ENCODE results near the gene CTCFL. TPM values are rescaled to one million over a fixed set of nuclear protein-coding genes. Genes with fewer than 3 reads are reported as not detected.

The CTCFL gene
- total RNA-seq, 1 donor from 2014 or later, result not detected

DNA sequence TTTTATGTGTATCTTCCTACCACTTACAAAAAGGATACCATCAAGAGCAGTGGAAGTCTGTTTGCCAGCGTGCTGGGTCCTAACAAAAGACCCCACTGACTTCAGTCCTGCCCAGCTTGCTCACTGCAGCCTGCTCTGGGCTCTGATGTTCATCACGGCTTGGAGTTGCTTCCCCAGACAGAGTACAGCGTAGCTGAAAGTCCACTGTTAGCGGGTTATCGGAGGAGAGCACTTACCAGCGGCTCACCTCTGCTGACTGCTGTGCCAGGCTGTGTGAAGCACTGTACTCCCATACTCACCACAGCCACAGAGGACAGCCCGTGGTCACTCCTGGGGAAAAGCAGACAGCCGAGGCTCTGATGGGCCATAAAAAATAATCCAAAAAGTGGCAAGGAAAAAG, 40.2 kb downstream of the CTCFL start:
- TF ChIP-seq CTCF (IDR thresholded peaks at IDR 0.05), result no peak
- no peaks in the 10 kb centered on the region for H3K4me1 ChIP-seq
- no peak overlapping the region for H3K27ac ChIP-seq
- DNase-seq (no peak), ATAC-seq (no peak)
- H3K4me3 ChIP-seq, result no peak overlapping the region
- no peaks in the 10 kb centered on the region for H3K9me3 ChIP-seq
- no peaks in the 10 kb centered on the region for H3K36me3 ChIP-seq
- H3K27me3 ChIP-seq, result peaks cover 8% of the 10 kb centered on the region
- intact Hi-C loops (cut with DNase I), result no loop called here

DNA sequence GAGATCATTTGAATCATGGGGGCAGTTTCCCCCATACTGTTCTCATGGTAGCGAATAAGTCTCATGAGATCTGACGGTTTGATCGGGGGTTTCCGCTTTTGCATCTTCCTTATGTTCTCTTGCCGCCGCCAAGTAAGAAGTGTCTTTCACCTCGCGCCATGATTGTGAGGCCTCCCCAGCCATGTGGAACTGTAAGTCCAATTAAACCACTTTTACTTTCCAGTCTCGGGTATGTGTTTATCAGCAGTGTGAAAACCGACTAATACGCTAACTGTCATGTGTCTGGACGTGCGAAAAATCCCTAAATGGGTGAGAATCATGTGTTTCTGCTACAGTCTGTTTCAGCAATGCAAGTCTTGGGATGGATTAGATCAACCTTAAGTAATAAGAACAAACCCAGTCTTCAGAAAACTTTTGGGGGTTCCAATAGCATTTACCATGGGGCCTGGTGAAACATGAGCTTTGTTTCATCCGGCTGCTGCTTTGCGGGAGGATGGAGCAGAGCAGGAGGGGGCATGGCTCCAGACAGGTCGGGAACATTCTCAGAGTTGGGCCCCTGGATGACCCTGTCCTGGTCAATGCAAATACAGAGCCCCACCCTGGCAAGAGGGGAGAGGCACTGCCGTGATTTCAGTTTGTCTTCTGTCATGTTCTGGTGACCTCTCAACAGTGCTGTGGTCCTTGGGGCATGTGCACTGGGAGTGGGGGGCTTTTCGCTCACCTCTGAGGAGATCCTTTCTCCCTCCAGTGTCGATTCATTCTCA, 41.5 kb downstream of the CTCFL start:
- Histone ChIP-seq H3K4me1 (no peaks in the 10 kb centered on the region), H3K4me3 (no peak overlapping the region), H3K9me3 (no peaks in the 10 kb centered on the region), H3K27ac (no peak overlapping the region), H3K27me3 (peaks cover 14% of the 10 kb centered on the region), H3K36me3 (no peaks in the 10 kb centered on the region)
- intact Hi-C loops (cut with DNase I), result no loop called here
- no peak for TF ChIP-seq CTCF (IDR thresholded peaks at IDR 0.05)
- DNase-seq (no peak), ATAC-seq (no peak)

DNA sequence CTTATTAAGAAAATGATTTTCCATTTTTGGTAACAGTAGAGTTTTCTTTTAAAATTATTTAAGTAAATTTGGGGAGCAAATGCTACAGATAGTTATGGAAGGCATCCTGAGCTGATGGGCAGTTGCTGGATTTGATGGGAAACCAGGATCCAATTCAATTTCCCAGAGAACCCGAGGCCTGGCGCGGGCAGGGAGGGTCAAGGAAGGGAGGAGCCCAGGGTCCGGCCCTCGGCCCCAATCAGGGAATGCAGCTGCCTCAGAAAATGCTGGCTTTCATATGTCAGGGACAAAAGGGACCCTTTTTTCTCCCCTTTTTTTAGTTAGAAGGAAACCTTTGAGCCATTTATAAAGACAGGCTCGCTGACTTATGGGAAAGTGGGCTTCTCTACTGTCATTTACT, 42.1 kb downstream of the CTCFL start:
- H3K4me3 ChIP-seq, result no peak overlapping the region
- intact Hi-C loops (cut with DNase I), result no loop called here
- ATAC-seq (no peak), DNase-seq (no peak)
- TF ChIP-seq CTCF (IDR thresholded peaks at IDR 0.05), result no peak
- no peaks in the 10 kb centered on the region for H3K9me3 ChIP-seq
- no peaks in the 10 kb centered on the region for H3K4me1 ChIP-seq
- no peaks in the 10 kb centered on the region for H3K36me3 ChIP-seq
- H3K27ac ChIP-seq, result no peak overlapping the region
- H3K27me3 ChIP-seq, result peaks cover 14% of the 10 kb centered on the region

DNA sequence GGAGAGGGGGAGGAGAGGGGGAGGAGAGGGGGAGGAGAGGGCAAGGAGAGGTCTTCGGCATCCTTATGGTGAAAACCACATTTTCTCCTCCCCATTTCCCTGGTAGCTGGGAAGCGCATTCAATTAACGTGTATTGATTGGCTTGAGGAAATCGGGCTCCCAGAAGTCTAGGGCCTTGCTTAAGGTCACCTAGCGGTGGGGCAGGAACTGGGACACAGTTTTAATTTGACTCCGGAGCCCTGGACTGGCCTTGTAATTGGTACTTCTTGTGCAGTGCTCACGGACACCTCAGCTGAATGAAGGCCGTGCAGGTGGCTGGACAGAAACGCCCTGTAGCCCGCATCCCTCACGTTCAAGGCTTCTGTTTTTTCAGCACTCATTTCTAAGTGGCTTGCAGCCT, 42.8 kb downstream of the CTCFL start:
- H3K9me3 ChIP-seq, result no peaks in the 10 kb centered on the region

GRCh38 chr20:57481281-57481711, 43.6 kb downstream of the CTCFL start:
- intact Hi-C loops (cut with DNase I), result no loop called here
- no peaks in the 10 kb centered on the region for H3K4me1 ChIP-seq
- peaks cover 14% of the 10 kb centered on the region for H3K27me3 ChIP-seq
- DNase-seq (no peak), ATAC-seq (no peak)
- no peak overlapping the region for H3K4me3 ChIP-seq
- H3K36me3 ChIP-seq, result no peaks in the 10 kb centered on the region
- TF ChIP-seq CTCF (IDR thresholded peaks at IDR 0.05), result no peak
- H3K9me3 ChIP-seq, result no peaks in the 10 kb centered on the region
- no peak overlapping the region for H3K27ac ChIP-seq

More for the DNA sequence above, 42.8 kb downstream of the CTCFL start:
- TF ChIP-seq CTCF (IDR thresholded peaks at IDR 0.05), result no peak
- Histone ChIP-seq H3K4me3 (no peak overlapping the region), H3K27me3 (peaks cover 14% of the 10 kb centered on the region), H3K36me3 (no peaks in the 10 kb centered on the region), H3K27ac (no peak overlapping the region), H3K4me1 (no peaks in the 10 kb centered on the region)
- no peak for DNase-seq
- ATAC-seq, result no peak
- intact Hi-C loops (cut with DNase I), result no loop called here
